HG02943 (cell line): ENCODE data around the gene CYTH1.

Experiments used
- ATAC-seq: cut with Tn5 transposase; IDR thresholded peaks from one replicate; pipeline ENCODE4 v1.9.1; 2021; ENCODE audit warnings: mild to moderate bottlenecking, low read depth, moderate library complexity; ENCODE audit not compliant: unreplicated experiment

The CYTH1 gene

DNA sequence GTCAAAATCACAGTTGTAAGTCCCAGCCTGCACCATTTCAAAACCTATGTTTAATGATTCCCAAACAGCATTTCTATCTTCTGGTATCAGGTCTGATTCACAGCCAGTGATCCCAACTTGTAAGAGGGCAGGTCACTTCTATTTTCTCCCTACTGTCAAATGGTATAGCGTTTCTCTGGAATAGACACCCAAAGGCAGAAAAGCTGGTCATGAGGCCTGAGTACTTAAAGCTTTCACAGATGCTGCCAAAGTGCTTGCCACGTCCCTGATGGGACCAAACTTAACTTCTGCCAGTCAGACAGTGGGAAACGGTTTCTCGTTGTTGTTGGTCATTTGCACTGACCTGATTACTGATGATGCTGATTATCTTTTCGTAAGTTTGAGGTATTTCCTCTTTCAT lies 43.4 kb downstream of the CYTH1 start:
- ATAC-seq = no peak

DNA sequence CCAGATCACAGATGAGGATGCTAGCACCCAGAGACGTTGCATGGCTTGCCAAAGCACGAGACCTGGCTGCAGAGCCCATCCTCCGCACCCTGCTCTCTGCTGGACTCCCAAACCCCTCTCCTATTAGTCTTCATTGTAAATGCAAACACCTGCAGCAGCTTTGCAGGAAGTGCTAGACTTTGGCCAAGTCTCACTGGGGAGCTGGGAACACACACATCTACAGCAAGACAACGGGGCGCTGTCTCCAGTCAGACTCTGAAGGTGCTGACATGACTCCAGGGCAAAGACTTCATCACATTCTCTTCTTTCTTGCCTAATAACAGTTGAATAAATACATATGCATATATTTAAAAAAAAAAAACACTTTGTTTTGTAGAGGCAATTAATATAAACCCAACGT lies 43.8 kb downstream of the CYTH1 start:
- ATAC-seq = no peak

DNA sequence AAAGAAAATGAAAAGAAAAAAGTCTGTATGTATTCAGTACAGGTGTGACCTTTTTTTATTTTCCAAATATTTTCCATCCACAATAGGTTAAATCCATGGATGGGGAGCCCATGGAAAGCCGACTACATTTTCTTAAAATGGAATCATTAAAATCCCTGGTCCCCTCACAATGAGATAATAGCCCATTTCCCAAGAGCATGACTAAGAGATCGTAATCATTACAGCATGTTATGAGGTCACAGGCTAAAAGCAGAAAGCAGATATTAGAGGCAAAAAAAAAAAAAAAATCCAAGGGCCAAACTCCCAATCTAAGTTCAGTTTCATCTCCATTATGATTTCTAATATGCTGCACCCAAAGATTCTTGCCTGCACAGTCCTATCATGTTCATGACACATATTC lies 44.7 kb downstream of the CYTH1 start:
- ATAC-seq = no peak

DNA sequence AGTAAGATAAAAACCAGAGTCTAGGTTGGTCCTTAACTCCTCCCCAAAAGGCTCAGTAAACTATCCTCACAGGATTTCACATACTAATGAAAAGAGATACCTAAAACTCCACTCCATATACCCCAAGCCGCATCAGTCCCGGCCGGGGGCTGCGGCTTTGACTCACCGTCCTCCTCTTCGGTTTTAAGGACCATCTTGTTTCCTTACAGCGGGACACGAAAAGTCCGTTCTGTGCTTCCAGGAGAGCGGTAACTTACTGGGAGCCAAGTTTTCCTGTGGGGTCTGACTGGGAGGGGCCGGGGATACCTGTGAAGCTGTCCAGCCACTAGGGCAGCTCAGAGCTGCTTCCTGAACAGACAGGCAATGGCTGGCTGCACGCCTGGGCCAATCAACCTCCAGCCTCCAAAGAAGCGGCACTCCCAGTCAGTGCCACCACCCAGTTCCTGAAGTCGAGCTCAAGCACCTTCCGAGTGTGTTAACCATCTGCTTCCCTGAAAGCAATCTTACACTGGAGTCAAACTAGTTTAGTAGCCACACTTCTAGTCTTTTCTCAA lies 45.5 kb downstream of the CYTH1 start:
- ATAC-seq = no peak

DNA sequence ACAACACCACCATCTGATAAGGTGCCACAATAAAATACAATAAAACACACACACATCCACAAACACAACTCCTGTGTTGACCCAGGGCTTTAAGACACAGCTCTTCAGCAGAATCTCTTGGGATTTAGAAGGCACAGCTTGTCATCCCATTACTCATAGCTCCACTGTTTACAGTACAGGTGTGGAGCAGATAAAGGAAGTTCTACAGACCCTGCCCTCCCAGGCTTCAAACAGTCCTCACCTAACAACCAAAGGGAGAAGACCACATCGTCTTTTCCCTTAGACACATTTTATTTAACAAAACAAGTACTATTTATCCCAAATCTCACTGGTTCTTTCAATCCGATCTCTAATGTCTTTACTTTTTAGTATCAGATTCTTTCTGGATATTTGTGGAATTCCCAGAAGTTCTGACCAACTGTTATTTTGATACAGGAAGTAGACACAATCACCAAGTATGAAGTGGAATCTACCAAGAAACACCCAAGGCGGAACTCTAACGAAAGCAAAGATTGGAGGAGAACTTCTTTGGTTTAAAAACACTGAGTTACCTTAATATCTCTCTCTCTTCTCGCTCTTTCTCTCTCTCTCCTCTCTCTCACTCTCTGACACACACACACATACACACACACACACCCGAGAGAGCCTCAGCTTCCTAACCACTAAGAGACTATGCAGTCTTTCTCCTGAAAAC lies 46.1 kb downstream of the CYTH1 start:
- no peak for ATAC-seq

DNA sequence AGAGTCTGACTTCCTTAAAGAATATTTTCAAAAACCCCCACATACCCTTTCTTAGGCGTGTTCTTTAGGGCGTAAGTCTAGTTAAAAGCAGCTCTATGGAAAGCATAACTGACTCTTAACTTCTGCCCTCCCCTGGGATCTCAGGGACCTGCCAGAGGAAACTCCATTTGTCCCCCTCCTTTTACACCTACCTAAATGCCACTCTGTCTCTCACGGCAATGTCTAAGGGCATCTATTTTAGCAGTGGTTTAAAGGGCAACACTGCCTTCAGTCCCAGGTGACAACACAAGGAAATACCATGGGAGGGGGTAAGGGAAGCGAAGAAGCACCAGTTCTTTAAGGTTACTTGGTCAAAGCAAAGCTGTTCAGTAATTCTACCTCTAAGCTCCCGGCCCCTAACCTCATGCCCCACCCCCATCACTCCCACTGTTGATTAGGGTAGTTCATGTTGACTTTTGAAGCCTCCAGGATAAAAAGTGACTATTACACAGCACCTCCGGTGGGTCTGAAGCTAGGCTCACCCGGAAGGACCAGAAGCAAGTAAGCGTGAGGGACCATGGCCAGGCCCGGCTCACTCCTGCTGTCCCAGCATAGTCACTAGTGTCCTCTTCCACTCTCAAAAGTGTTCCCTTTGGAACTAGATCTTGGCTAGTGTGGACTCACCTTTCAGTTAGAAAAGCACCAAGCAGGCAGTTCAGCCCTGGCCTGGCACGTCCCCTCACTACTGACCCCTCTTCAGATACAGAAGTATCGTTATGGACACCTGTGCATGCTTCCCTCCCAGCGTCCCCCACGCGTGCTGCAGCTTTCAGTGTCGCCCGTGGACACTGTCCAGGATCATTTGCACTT lies 47.1 kb downstream of the CYTH1 start:
- ATAC-seq = no peak

DNA sequence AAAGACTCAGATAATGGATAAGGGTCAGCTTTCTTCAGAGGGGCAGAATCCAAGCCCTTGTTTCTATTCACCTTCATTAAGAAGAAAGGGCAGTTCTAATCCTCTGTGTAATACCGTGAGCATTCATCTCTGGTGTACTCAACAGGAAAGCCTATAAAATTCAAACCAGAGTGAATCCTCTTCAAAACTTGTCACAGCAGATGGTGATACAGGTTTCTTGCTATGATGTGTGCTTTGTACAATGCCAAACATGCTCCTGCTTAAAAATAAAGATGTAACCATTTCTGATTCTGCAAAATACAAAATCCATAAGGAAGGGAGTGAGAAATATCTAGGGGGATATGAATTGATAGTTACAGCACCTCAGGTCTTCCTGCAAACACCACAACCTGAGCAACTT lies 49.7 kb downstream of the CYTH1 start:
- ATAC-seq = no peak

DNA sequence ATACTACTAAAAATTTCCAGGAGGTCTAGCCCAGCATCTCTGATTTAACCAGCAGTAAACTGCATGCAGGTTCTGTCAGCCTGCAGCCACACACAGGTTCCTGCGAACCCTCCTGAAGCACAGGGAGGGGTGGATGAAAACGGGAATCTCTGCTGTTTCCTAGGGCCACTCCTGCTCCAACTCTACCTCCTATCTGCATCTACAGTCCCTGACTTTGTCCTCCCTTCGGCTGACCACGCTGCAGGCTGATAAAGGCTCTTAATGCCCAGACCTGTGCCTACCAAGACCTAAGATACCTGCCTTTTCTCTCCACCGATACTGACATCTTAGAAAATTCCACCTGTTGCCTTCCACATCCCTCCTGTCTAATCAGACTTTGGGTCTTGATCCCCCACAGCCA lies 50.2 kb downstream of the CYTH1 start:
- ATAC-seq = no peak

DNA sequence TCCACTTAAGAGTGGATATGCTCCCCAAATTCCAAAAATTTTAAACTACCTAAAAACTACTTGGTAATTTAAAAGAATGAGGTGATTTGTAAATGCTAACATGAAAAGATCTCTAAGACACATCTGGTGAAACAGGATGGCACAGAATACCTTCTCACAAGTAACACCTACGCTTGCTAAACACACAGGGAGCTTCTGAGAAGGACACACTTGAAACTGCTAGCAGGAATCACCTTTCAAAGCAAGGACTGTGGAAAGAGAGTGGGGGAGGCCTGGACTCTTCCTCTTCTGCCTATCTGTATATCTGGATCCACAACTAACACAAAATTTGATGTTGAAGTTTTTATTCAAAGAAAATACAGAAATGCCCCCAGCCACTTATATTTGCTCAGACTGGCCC lies 52.4 kb downstream of the CYTH1 start:
- ATAC-seq = no peak

DNA sequence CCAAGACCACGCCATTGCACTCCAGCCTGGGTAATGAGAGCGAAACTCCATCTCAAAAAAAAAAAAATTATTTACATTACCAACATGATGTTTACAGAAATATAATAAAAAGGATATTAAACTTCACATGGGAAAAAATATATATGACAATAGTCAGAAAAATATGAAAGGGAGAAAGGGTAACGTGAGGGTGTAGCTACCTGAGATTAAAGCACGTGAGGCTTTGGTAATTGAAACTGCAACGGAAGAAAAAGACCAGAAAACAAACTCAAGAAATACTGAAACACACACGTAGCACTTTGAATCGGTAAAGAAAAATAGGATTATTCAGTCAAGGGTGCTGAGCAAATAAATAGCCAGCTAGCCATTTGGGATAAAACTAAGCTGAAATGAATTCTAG lies 53.6 kb downstream of the CYTH1 start:
- ATAC-seq = no peak

DNA sequence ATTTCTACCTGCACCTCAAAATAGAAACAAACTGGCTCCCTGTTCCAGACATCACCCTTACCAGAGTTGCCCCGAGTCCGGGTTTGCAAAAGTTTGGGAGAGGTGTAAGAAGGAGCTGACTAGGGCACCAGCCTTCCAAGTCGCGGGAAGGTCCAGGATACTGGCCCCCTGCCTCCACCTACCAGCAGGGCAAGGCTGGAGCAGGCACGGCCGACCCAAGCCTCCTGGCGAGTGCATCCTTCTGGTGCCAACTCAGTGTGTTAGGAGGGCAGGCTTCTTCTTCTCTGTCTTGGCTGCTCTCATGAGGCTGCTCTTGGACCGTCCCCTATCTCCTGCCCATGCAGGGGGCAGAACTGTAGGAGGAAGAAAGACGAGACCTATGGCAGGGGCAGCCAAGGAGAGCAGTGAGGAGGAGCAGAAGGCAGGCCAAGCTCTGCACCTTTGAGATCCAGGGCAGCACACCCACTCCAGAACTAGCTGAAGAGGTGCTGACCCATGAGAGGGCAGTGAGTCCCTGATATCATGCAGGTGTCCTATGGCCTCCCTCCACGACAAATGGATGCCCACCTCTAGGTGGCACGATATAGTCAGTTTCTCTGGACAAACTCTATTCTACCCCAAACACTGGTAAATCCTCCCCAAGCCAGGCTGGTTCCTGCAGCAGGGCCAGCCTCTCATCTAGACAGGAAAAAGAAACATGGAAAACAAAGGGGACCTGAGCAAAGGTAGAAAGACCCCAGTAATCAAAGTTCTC lies 54.4 kb downstream of the CYTH1 start:
- no peak for ATAC-seq

DNA sequence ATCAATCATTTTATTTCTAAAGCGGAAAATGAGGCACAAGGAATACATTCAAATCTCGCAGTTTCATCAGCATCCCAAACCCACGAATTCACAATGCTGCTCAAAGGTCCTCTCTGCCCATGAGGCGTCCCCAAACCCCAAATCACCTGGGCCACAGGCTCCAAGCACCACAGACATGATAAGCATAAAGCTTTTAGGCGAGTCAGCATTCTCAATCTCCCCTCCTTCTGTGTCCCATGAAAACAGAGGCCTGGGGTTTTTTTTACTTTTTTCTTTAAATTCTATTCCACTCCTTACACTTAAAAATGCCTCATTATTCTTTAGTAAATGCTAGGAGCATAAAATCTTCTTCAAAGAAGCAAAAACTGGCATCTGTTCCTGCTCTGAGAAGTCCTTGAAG lies 55.0 kb downstream of the CYTH1 start:
- no peak for ATAC-seq

DNA sequence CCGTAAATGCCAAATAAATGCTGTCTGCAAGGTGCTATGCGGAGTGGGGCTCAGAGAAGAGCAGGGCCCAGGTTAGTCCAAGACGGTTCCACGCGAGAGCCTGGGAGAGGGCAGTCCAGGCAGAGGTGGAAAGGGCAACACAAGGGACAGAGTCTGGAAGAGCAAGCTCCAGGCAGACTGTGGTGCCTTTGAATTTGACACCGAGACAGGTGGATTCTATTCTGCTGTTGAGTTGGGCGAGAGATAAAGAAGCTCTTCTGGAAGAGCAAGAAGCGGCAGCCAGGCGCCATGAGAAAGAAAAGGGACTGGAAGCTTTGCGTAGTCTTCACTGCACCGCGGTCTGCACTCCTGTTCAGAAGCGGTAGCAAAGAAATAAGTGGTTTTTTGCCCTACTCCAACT lies 55.6 kb downstream of the CYTH1 start:
- no peak for ATAC-seq

DNA sequence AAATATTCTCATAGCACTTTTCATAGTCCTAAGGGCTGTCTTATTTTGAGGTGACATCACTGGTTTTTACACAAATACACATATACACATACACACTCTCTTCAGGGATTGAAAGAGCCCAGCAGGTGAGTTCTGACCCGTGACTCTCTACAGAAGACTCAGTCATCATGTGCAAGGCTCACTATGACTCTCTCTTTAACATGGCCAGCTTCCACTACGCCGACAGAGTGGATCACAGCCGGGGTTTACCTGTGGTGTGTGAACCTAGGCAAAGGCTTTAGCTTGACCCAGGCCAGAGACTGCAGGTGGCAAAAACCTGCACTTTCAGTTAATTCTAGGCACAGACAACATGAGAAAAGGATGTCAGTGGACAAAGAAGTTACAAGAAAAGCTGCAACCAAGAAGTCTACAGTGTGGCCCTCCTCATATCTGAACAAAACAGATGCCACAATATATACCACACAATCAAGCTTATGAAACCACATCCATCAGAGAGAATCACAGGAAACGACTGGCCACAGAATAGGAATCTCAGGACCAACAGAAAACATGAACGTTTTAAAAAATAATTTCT lies 56.5 kb downstream of the CYTH1 start:
- ATAC-seq = no peak

DNA sequence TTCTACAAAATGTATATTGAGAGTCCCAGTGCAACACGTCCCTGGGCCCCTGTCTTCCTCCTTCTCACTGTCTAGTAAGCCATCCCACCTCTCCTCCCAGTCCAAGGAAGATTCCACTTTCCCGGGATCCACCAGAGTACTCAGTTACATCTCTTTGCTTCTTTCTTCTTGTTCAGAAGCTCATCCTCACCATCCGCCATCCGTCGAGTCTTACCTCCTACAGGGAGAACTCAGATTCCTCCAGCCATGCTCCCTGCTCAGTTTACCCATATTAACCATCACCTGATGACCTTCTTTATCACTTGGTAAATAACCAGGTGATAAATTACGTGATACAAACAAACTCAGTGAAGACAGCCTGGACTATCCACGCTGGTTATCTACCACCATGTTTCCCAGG lies 57.1 kb downstream of the CYTH1 start:
- no peak for ATAC-seq

DNA sequence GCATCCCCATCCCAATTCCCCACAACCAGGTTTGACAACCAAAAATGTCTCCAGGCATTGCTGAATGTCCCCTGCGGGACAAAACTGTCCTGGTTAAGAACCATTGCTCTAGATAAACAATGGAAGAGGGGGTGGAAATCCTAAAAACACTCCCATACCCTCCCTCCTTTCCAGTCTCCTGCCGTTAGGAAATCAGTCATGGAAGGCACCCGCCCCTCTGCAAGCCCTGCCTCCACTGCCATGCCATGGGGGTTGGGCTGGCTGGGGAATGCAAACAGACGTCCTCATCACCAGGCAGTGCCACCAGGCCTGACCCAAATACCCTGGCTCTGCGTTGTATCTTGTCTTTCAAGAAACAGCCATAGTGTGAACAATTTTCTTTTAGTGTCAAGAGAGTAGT lies 57.5 kb downstream of the CYTH1 start:
- no peak for ATAC-seq

DNA sequence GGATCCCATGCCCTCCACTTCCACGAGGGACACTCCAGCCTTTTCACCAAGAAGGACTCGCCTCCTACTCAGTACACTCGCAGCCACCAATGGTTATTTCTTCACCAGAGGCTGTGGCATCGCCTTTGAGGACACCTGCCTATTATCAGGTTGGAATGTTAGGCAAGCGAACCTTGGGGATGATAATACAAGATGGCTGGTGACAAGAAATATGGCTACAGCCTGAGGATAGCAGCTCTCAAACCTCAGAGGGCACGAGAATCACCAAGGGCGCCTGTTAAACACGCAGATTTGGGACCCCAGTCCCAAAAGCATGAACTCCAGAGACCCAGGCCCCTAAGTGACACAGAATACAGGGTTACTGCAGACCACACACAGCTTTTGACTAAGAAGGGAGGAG lies 58.1 kb downstream of the CYTH1 start:
- ATAC-seq = no peak

DNA sequence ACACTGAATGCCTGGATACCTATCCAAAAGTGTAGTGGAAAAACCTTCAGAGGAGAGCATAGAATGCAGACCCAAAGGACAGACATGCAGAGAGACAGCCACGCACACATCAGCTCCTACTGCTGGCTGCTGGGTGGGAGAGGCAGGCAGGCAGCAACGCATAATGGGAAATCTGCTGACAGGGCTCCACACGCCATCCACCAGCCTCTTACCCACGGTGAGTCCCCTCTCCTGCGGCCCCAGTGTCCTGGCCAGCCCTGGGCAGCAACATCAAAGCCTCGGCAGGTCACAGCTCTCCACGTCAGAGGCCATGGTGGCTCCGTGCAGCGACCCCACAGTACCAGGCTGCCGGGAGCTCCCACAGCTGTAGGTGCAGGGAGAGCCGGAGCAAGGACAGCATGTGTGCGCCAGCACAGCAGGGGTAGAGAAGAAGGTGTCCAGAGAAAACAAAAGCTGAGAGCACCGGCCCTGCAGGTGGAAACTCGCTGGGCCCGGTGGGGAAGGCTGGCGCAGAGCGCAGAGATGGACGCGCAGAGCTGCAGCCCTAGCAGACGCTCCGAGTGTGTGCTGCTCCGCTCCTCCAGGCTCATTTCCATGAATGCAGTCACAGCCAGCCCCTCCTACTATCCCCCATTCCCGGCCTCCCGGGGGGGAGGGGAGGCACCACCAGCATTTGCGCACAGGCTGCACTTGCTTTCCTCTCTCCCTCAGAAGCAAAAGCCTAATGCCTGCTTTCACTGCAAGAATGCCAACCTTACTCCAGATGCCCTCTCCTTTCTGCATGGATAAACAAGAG lies 58.9 kb downstream of the CYTH1 start:
- no peak for ATAC-seq

DNA sequence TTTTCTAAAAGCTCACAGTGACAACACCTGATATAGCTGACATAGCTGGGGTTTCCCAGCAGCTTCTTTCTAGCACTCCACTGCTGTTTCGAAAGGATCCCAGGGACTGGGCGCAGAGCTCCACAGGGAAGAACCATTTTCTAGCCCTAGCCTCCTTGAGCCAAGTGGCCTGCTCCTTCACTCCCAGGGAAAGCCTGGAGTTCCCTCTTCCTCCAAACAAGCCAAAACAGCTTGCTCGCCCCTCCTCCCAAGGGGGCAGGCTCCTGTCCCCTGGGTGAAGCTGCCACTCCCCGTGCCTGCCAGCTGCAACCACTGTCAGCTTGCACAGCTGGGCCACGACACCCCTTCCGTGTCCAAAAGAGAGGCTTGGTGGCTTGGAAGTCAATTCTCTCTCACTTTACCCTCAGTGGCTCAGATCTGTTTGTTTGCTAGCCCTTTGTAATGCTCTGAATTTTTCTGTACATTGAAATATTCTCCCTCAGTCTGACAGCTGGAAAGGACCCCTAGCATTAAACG lies 59.8 kb downstream of the CYTH1 start:
- ATAC-seq = no peak
